SK-N-SH (cell line): Measurements from ENCODE around the gene CLEC4M.

Source experiments
- EZH2phosphoT487 ChIP-seq: fragments of 200-600 bp; sonication (generic); IDR thresholded peaks from 2 replicates; pipeline ENCODE4 v1.6.1; 2017; ENCODE audit warnings: low read depth, mixed run types, mild to moderate bottlenecking, antibody characterized with exemption, moderate library complexity, borderline replicate concordance
- GABPA ChIP-seq: IDR thresholded peaks from 2 replicates; pipeline ENCODE4 v1.4.0; 2012; ENCODE audit warnings: low read depth, mild to moderate bottlenecking
- NRF1 ChIP-seq: IDR thresholded peaks from 2 replicates; pipeline ENCODE4 v1.6.1; 2012; ENCODE audit warnings: low read depth, mild to moderate bottlenecking, low read length
- RFX5 ChIP-seq: IDR thresholded peaks from 2 replicates; pipeline ENCODE4 v1.6.1; 2012; ENCODE audit warnings: mild to moderate bottlenecking, improper control_type of control experiment, low read length
- TF ChIP-seq, protein P1 (sequence below): IDR thresholded peaks from 2 replicates; pipeline ENCODE4 v1.6.1; 2012; ENCODE audit warnings: mild to moderate bottlenecking, low read depth, low read length, moderate library complexity
- TF ChIP-seq, protein P2 (sequence below): fragments of 200-600 bp; sonication (generic); IDR thresholded peaks from 2 replicates; pipeline ENCODE4 v1.6.1; 2017; ENCODE audit warnings: antibody characterized with exemption, mild to moderate bottlenecking, moderate library complexity
- TF ChIP-seq, protein P3 (sequence below): IDR thresholded peaks from 2 replicates; pipeline ENCODE4 v1.4.0; 2012; ENCODE audit warnings: low read depth, borderline replicate concordance
- TF ChIP-seq, protein P4 (sequence below): fragments of 150-350 bp; IDR thresholded peaks from 2 replicates; pipeline ENCODE4 v1.6.1; 2017; ENCODE audit warnings: antibody characterized with exemption, low read length, low read depth, borderline replicate concordance

DNA sequence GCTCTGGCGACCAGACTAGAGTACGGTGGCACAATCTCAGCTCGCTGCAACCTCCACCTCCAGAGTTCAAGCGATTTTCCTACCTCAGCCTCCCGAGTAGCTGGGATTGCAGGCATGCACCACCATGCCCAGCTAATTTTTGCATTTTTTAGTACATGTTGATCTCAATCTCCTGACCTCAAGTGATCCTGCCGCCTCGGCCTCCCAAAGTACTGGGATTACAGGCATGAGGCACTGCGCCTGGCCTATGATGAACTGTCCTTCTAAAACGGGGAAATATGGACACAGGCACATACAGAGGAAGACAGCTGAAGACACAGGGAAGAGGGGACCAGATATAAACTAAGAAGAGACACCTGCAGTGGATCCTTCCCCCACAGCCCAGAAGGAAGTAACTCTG lies 12.7 kb downstream of the CLEC4M start:
- TF ChIP-seq, protein P1, sequence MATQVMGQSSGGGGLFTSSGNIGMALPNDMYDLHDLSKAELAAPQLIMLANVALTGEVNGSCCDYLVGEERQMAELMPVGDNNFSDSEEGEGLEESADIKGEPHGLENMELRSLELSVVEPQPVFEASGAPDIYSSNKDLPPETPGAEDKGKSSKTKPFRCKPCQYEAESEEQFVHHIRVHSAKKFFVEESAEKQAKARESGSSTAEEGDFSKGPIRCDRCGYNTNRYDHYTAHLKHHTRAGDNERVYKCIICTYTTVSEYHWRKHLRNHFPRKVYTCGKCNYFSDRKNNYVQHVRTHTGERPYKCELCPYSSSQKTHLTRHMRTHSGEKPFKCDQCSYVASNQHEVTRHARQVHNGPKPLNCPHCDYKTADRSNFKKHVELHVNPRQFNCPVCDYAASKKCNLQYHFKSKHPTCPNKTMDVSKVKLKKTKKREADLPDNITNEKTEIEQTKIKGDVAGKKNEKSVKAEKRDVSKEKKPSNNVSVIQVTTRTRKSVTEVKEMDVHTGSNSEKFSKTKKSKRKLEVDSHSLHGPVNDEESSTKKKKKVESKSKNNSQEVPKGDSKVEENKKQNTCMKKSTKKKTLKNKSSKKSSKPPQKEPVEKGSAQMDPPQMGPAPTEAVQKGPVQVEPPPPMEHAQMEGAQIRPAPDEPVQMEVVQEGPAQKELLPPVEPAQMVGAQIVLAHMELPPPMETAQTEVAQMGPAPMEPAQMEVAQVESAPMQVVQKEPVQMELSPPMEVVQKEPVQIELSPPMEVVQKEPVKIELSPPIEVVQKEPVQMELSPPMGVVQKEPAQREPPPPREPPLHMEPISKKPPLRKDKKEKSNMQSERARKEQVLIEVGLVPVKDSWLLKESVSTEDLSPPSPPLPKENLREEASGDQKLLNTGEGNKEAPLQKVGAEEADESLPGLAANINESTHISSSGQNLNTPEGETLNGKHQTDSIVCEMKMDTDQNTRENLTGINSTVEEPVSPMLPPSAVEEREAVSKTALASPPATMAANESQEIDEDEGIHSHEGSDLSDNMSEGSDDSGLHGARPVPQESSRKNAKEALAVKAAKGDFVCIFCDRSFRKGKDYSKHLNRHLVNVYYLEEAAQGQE = no peak
- TF ChIP-seq NRF1 (no peak), RFX5 (no peak), GABPA (no peak), EZH2phosphoT487 (no peak)
- TF ChIP-seq, protein P2, sequence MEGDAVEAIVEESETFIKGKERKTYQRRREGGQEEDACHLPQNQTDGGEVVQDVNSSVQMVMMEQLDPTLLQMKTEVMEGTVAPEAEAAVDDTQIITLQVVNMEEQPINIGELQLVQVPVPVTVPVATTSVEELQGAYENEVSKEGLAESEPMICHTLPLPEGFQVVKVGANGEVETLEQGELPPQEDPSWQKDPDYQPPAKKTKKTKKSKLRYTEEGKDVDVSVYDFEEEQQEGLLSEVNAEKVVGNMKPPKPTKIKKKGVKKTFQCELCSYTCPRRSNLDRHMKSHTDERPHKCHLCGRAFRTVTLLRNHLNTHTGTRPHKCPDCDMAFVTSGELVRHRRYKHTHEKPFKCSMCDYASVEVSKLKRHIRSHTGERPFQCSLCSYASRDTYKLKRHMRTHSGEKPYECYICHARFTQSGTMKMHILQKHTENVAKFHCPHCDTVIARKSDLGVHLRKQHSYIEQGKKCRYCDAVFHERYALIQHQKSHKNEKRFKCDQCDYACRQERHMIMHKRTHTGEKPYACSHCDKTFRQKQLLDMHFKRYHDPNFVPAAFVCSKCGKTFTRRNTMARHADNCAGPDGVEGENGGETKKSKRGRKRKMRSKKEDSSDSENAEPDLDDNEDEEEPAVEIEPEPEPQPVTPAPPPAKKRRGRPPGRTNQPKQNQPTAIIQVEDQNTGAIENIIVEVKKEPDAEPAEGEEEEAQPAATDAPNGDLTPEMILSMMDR = no peak
- TF ChIP-seq, protein P3, sequence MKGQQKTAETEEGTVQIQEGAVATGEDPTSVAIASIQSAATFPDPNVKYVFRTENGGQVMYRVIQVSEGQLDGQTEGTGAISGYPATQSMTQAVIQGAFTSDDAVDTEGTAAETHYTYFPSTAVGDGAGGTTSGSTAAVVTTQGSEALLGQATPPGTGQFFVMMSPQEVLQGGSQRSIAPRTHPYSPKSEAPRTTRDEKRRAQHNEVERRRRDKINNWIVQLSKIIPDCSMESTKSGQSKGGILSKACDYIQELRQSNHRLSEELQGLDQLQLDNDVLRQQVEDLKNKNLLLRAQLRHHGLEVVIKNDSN = no peak
- TF ChIP-seq, protein P4, sequence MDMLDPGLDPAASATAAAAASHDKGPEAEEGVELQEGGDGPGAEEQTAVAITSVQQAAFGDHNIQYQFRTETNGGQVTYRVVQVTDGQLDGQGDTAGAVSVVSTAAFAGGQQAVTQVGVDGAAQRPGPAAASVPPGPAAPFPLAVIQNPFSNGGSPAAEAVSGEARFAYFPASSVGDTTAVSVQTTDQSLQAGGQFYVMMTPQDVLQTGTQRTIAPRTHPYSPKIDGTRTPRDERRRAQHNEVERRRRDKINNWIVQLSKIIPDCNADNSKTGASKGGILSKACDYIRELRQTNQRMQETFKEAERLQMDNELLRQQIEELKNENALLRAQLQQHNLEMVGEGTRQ = no peak
